HUES64 (cell line): ENCODE results near the gene INHA.

Experiments used
- H3K27ac ChIP-seq: 2 replicates; pipeline ENCODE4 v1.7.0; 2013; ENCODE audit warnings: low read depth, low read length, inconsistent platforms
- H3K27me3 ChIP-seq: 2 replicates; pipeline ENCODE4 v1.6.1; 2013; ENCODE audit warnings: mild to moderate bottlenecking, low read length; ENCODE audit not compliant: insufficient read depth
- H3K36me3 ChIP-seq: 2 replicates; pipeline ENCODE4 v1.6.1; 2013; ENCODE audit warnings: mild to moderate bottlenecking, low read length; ENCODE audit not compliant: insufficient read depth
- H3K4me1 ChIP-seq: 2 replicates; pipeline ENCODE4 v1.6.1; 2013; ENCODE audit warnings: mild to moderate bottlenecking, low read length, moderate library complexity; ENCODE audit not compliant: insufficient read depth
- H3K4me3 ChIP-seq: 2 replicates; pipeline ENCODE4 v1.5.1; 2013; ENCODE audit warnings: mild to moderate bottlenecking, low read length, moderate library complexity
- H3K9ac ChIP-seq: 2 replicates; pipeline ENCODE4 v1.6.1; 2013; ENCODE audit warnings: mild to moderate bottlenecking, low read depth, low read length
- H3K9me3 ChIP-seq: 2 replicates; pipeline ENCODE4 v1.6.1; 2013; ENCODE audit warnings: low read depth, low read length; ENCODE audit not compliant: insufficient read depth
- WGBS: fragments of 150-250, 120-280 bp; methylation state at CpG from one replicate; pipeline ENCODE4 v1.1.7; 2013; ENCODE audit warnings: missing lambda C conversion rate; 5-methylcytosine and 5-hydroxymethylcytosine counted together

INHA gene

GRCh38 chr2:219533930-219534661 lies 38.0 kb upstream of the INHA start:
- H3K9me3 ChIP-seq = no peaks in the 10 kb centered on the region
- H3K4me3 ChIP-seq = no peak overlapping the region
- H3K27me3 ChIP-seq = peaks cover 10% of the 10 kb centered on the region
- 84% methylated on average over 6 of the region's 6 CpGs for WGBS
- no peak overlapping the region for H3K27ac ChIP-seq
- H3K36me3 ChIP-seq = no peaks in the 10 kb centered on the region
- no peak overlapping the region for H3K9ac ChIP-seq
- peaks cover 22% of the 10 kb centered on the region for H3K4me1 ChIP-seq

GRCh38 chr2:219536425-219536824 lies 35.7 kb upstream of the INHA start:
- H3K9me3 ChIP-seq = no peaks in the 10 kb centered on the region
- H3K4me3 ChIP-seq = no peak overlapping the region
- 91% methylated on average over 16 of the region's 16 CpGs for WGBS
- no peak overlapping the region for H3K27ac ChIP-seq
- H3K9ac ChIP-seq = no peak overlapping the region
- H3K36me3 ChIP-seq = peaks cover 20% of the 10 kb centered on the region
- H3K4me1 ChIP-seq = peaks cover 16% of the 10 kb centered on the region
- H3K27me3 ChIP-seq = no peaks in the 10 kb centered on the region

GRCh38 chr2:219536967-219537366 lies 35.1 kb upstream of the INHA start:
- H3K4me1 ChIP-seq = peaks cover 16% of the 10 kb centered on the region
- 84% methylated on average over 9 of the region's 9 CpGs for WGBS
- no peaks in the 10 kb centered on the region for H3K9me3 ChIP-seq
- H3K27ac ChIP-seq = no peak overlapping the region
- H3K9ac ChIP-seq = no peak overlapping the region
- H3K4me3 ChIP-seq = no peak overlapping the region
- H3K36me3 ChIP-seq = peaks cover 21% of the 10 kb centered on the region
- H3K27me3 ChIP-seq = peaks cover 1% of the 10 kb centered on the region; the same call in 1 of the 2 replicates

GRCh38 chr2:219537657-219538488 lies 34.2 kb upstream of the INHA start:
- H3K36me3 ChIP-seq = peaks cover 21% of the 10 kb centered on the region
- H3K9me3 ChIP-seq = no peaks in the 10 kb centered on the region
- H3K4me1 ChIP-seq = peaks cover 16% of the 10 kb centered on the region
- no peak overlapping the region for H3K4me3 ChIP-seq
- no peak overlapping the region for H3K9ac ChIP-seq
- H3K27me3 ChIP-seq = peaks cover 10% of the 10 kb centered on the region; the same call in 1 of the 2 replicates
- WGBS = 46% methylated on average over 13 of the region's 15 CpGs
- no peak overlapping the region; the same call in 1 of the 2 replicates for H3K27ac ChIP-seq

GRCh38 chr2:219538504-219538951 lies 33.6 kb upstream of the INHA start:
- WGBS = 66% methylated on average over 6 of the region's 6 CpGs

GRCh38 chr2:219538956-219539788 lies 32.9 kb upstream of the INHA start:
- Histone ChIP-seq H3K4me1 (peaks cover 16% of the 10 kb centered on the region), H3K9me3 (no peaks in the 10 kb centered on the region), H3K27ac (no peak overlapping the region; the same call in 1 of the 2 replicates), H3K36me3 (peaks cover 21% of the 10 kb centered on the region), H3K9ac (no peak overlapping the region), H3K27me3 (peaks cover 11% of the 10 kb centered on the region; the same call in 1 of the 2 replicates), H3K4me3 (no peak overlapping the region)
- WGBS = 90% methylated on average over 32 of the region's 32 CpGs

More at GRCh38 chr2:219538504-219538951, 33.6 kb upstream of the INHA start:
- H3K27ac ChIP-seq = no peak overlapping the region; the same call in 1 of the 2 replicates
- no peak overlapping the region for H3K4me3 ChIP-seq
- peaks cover 16% of the 10 kb centered on the region for H3K4me1 ChIP-seq
- H3K9ac ChIP-seq = no peak overlapping the region
- peaks cover 21% of the 10 kb centered on the region for H3K36me3 ChIP-seq
- H3K9me3 ChIP-seq = no peaks in the 10 kb centered on the region
- H3K27me3 ChIP-seq = peaks cover 10% of the 10 kb centered on the region; the same call in 1 of the 2 replicates

- H3K4me1 ChIP-seq = peaks cover 16% of the 10 kb centered on the region
- H3K9ac ChIP-seq = no peak overlapping the region
- H3K9me3 ChIP-seq = no peaks in the 10 kb centered on the region
- H3K4me3 ChIP-seq = no peak overlapping the region
- H3K36me3 ChIP-seq = peaks cover 21% of the 10 kb centered on the region
- 95% methylated on average over 46 of the region's 46 CpGs for WGBS
- H3K27ac ChIP-seq = no peak overlapping the region
- peaks cover 20% of the 10 kb centered on the region; the same call in 1 of the 2 replicates for H3K27me3 ChIP-seq
Measured at GRCh38 chr2:219539926-219540678, 32.0 kb upstream of the INHA start.

- H3K4me3 ChIP-seq = no peak overlapping the region
Measured at GRCh38 chr2:219540784-219541504, 31.2 kb upstream of the INHA start.

GRCh38 chr2:219541611-219542180 lies 30.4 kb upstream of the INHA start:
- Histone ChIP-seq H3K27ac (no peak overlapping the region), H3K36me3 (peaks cover 21% of the 10 kb centered on the region), H3K4me3 (peak overlapping the region; percentile 89), H3K9ac (no peak overlapping the region), H3K4me1 (peaks cover 16% of the 10 kb centered on the region), H3K27me3 (peaks cover 27% of the 10 kb centered on the region), H3K9me3 (no peaks in the 10 kb centered on the region)
- WGBS = 5% methylated on average over 48 of the region's 48 CpGs

More at GRCh38 chr2:219540784-219541504, 31.2 kb upstream of the INHA start:
- peaks cover 21% of the 10 kb centered on the region for H3K36me3 ChIP-seq
- H3K27ac ChIP-seq = no peak overlapping the region
- no peaks in the 10 kb centered on the region for H3K9me3 ChIP-seq
- H3K4me1 ChIP-seq = peaks cover 16% of the 10 kb centered on the region
- 95% methylated on average over 11 of the region's 12 CpGs for WGBS
- no peak overlapping the region for H3K9ac ChIP-seq
- H3K27me3 ChIP-seq = peaks cover 27% of the 10 kb centered on the region
